ENCODE results near the gene SCTR. TPM values are rescaled to one million over a fixed set of nuclear protein-coding genes. Genes with fewer than 3 reads are reported as not detected.

Gene SCTR
- total and polyA plus RNA-seq, 2 of the 13 experiments (the other 11 are each of a cell fraction or from before 2014, with no cell fraction given), result not detected

GRCh38 chr2:119431976-119432850, 92.1 kb downstream of the SCTR start (continued):
- TF ChIP-seq AHDC1 (CRISPR knock-in tag; IDR thresholded peaks at IDR 0.05; ENCODE audit: borderline replicate concordance) (no peak), ZNF232 (CRISPR knock-in tag; IDR thresholded peaks at IDR 0.05; ENCODE audit: borderline replicate concordance) (peak; percentile 9), ZNF790 (CRISPR knock-in tag; IDR thresholded peaks at IDR 0.05; ENCODE audit: borderline replicate concordance) (no peak; the same call in 1 of the 2 replicates), LCORL (IDR thresholded peaks at IDR 0.05) (no peak), LCORL (CRISPR knock-in tag; IDR thresholded peaks at IDR 0.05) (no peak), HBP1 (CRISPR knock-in tag; IDR thresholded peaks at IDR 0.05; ENCODE audit: low read depth) (no peak), MAF1 (CRISPR knock-in tag; IDR thresholded peaks at IDR 0.05; ENCODE audit: borderline replicate concordance) (no peak), HDAC1 (CRISPR knock-in tag; IDR thresholded peaks at IDR 0.05) (no peak), PCBP2 (optimal IDR thresholded peaks at IDR 0.05; ENCODE audit: low read depth, low read length, poor library complexity, severe bottlenecking) (no peak), NFYB (CRISPR knock-in tag; IDR thresholded peaks at IDR 0.05) (no peak), SUZ12 (IDR thresholded peaks at IDR 0.05; ENCODE audit: low read depth, low read length) (no peak), ZBTB10 (CRISPR knock-in tag; IDR thresholded peaks at IDR 0.05; ENCODE audit: borderline replicate concordance) (peak; percentile 2; the same call in 1 of the 2 replicates), ZNF772 (CRISPR knock-in tag; IDR thresholded peaks at IDR 0.05) (no peak), LRRFIP1 (CRISPR knock-in tag; conservative IDR thresholded peaks at IDR 0.05) (no peak)
